Hematopoietic multipotent progenitor cell treated with erythropoietin and hydrocortisone succinate and interleukin-3 and kit ligand, for 15 days (in vitro differentiated cells): ENCODE data around the gene SPATS1.
A peak's percentile ranks its signal among the peaks of the same experiment; 100 is the strongest.

Source experiments
- DNase-seq: peaks from one replicate; pipeline ENCODE4 v3.0.0-alpha.2; 2015; ENCODE audit warnings: low spot score

Gene SPATS1

GRCh38 chr6:44387346-44388134, 45.1 kb downstream of the SPATS1 start, which contains the start of gene CDC5L:
CDC5L (plus strand) TSS chr6:44387706; CDS start chr6:44387824, 118 bp downstream.
- peak; percentile 89 for DNase-seq

GRCh38 chr6:44388135-44388487, 45.7 kb downstream of the SPATS1 start:
- peak; percentile 23 for DNase-seq

- DNase-seq, result no peak
Observed at GRCh38 chr6:44388887-44389286, 46.4 kb downstream of the SPATS1 start.

GRCh38 chr6:44390158-44390683, 47.8 kb downstream of the SPATS1 start:
- no peak for DNase-seq
